RPMI7951 (cell line): Measurements from ENCODE around the gene PPFIBP1. TPM values are rescaled to one million over a fixed set of nuclear protein-coding genes. Genes with fewer than 3 reads are reported as not detected.

Source experiments
- DNase-seq: peaks from one replicate; pipeline ENCODE4 v3.0.0-alpha.2; 2012; ENCODE audit warnings: low read depth
- total RNA-seq: library from RNA; depleted of rRNA; stranded (reverse); fragments of >200 nt; shearing (Covaris generic); gene quantifications from 2 replicates; pipeline ENCODE4 v1.2.3, GENCODE V29; 2014; rRNA removed

Gene PPFIBP1
- total RNA-seq: 52.0 and 58.0 TPM in 2 replicates

DNA sequence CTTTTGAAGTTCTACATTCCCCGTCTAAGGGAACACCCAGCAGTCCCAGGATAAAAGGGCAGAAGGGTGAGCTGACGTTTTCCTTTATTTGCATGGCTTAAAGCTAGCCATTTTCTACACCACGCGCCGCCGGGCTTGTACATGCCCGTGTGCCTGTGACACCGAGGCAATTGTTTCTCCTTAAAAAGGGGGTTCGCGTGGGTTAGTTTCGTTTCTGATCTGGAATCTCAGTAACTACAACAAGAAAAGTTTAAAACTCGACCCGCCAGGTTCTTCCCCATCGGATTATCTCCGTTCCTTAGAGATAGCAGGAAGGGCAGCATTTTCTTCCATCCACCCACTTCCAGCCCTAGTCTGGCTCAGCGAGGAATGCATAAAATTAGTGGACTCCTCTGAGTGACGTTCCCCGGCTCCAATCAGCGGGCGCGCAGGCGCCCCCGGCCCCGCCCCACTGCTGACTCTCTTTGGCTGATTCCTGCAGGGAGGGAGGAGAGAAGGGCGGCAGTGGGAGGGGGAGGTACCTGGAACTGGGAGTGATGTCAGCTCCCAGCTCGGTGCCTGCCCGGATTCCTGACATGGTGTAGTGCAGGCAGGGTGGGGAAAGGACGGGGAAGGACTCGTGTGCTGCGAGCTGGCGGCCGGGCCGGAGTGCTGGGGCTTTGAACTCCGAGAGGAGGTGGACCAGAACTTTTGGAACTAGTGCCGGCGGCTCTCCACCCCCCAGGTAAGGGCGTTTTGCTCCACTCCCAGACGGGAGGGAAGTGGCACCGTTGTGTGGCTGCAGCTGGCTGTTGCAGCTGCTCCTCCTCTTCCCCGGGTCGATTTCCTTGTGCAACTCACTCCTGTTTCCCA is at the start of gene PPFIBP1:
Gene PPFIBP1 (plus strand): TSS at position 565 of the 852 bp plus-strand sequence. CDS start 109,191 bp downstream, outside the sequence.
- peak; percentile 97 for DNase-seq

DNA sequence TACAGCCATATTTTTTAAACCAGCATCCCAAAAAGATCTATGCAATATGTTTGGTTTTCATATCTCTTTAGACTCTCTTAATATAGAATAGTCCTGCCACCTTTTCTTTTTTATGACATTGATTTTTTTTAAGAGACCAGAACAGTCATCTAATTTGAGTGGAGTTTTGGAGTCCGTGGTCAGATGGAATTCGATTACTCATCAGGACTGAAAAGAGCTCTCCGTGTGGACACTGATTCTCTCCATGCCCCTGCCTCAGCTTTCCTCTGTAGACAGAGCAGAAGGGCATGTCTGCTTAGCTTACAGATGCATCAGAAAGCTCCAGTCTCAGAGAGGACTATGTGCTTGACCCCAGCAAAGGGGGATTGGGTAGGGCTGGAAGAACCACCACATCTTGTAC is 49.7 kb upstream of the PPFIBP1 start:
- DNase-seq: peak; percentile 84

DNA sequence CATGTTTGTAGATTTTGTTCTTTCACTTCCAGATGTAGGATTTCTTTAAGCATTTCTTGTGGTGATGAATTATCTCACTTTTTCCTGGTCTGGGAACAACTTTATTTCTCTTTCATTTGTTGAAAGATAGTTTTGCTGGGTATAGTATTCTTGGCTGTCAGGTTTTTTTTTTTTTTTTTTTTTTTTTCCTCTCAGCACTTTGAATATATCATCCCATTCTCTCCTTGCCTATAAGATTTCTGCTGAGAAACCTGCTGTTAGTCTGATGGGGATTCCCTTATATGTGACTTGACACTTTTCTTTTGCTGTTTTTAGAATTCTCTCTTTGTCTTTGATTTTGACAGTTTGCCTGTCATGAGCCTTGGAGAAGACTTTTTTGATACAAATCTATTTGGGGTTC is 47.0 kb upstream of the PPFIBP1 start:
- no peak for DNase-seq

DNA sequence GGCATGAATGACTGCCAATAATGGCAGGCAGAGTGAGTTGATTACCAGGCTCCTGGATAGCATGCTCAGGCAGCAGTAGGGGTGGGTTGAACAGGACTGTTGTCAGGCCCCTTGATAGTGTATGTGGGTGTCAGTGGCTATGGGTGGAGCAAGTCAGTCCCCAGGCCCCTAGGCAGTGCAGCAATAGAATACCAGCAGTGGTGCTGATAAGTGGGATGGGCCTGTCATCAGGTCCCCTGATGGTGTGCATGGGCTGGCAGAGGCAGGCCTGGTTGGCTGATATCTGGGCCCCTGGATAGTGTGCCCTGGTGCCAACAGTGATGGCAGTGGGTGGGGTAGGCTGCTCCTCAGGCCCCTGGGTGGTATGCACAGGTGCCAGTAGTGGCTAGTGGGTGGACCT is 45.1 kb upstream of the PPFIBP1 start:
- no peak for DNase-seq

DNA sequence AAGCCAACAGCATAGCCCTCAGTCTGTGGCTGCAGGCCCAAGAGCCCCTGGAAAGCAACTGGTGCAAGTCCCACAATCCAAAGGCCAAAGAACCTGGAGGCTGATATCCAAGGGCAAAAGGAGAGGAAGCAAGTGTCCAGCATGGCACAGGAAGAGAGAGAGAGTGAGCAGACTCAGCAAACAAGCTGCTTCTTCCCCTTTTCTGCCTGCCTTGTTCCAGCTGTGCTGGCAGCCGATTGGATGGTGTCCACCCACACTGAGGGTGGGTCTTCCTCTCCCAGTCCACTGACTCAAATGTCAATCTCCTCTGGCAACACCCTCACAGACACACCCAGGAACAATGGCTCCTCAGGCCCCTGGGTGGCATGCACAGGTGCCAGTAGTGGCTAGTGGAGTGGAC is 44.0 kb upstream of the PPFIBP1 start:
- no peak for DNase-seq

DNA sequence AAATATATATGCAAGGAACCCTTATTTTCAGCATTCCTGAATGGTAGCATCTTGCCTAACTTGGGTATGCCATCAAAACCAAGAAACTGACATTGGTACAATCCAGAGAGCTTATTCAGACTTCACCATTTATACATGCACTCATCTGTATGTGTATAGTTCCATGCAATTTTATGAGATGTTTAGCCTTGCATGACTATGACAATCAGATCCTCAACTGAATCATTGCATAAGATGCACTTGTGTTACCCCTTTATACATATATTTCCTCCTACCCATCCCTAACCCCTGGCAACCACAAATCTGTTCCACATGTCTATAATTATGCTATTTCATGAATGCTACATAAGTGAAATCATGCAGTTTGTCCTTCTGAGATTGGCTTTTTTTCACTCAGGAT is 37.0 kb upstream of the PPFIBP1 start:
- DNase-seq: no peak

DNA sequence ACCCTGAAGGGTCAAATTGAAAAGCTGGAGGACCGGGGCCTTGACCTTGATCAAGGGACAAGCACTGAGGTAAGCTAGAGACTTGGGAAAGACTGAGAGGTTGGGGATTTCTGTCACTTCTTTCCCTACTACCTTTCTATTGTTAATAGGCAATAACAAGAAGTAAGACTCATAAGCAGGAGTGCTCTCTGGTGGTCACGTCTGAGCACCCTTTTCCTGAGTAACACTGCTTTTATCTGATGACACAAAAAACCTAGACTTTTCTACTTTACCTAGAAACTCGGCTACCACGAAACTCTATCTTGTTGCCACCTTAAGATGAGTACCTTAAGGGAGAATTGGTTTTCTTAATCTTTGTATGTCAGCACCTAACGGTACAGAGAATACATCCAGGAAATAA is 35.5 kb upstream of the PPFIBP1 start:
- no peak for DNase-seq

DNA sequence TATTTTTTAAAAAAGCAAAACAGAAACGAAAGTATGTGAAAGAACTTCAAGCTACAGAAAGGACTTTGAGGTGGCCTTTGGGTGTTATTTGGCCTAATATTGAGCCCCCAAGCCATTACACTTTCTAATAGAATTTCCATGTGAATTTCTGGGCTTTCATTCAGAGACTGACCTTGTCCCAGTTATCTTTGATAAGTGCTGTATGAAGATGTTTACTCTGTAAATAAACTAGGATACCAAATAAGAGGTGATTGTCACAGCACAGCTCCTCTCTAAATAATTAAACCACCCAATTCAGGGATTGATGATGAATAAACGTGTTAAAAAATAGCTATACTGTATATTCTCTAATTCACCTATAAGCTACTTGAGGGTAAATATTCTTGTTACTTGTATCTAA is 32.8 kb upstream of the PPFIBP1 start:
- DNase-seq: no peak

DNA sequence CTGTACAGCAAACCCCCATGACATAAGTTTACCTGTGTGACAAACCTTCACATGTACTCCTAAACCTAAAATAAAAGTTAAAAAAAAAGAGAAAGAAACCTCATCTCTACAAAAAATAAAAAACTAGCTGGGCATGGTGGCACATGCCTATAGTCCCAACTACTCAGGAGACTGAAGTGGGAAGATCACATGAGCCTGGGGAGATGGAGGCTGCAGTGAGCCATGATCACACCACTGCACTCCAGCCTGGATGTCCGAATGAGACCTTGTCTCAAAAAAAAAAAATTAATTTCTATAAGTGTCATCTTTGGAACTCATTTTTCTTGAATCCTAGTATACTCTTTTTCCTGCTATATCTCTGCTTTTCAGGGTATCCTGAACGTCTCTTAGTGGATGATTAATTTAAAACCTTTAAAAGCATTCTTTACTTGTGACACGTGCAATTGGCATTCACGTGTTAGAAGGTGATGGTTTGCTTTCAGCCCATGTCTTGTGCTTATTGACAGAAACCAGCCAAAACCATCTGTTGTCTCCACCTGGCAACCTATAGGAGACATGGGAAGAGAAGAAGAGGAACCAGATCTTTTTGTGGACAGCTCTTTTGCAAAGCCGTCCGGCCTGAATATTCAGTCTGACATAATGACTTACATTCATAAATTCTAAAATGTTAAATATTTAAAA is 30.6 kb upstream of the PPFIBP1 start:
- peak; percentile 15 for DNase-seq

DNA sequence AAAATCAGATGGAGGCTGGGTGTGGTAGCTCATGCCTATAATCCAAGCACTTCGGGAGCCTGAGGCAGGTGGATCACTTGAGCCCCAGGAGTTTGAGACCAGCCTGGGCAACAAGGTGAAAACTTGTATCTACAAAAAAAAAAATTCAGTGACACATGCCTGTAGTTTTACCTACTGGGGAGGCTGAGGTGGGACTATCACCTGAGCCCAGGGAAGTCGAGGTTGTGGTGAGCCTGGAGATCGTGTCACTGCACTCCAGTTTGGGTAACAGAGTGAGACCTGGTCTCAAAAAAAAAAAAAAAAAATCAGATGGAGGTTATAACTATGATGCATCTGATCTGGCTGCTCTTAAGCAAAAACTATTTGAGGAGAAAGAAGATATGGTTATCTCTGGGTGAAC is 26.6 kb upstream of the PPFIBP1 start:
- no peak for DNase-seq

DNA sequence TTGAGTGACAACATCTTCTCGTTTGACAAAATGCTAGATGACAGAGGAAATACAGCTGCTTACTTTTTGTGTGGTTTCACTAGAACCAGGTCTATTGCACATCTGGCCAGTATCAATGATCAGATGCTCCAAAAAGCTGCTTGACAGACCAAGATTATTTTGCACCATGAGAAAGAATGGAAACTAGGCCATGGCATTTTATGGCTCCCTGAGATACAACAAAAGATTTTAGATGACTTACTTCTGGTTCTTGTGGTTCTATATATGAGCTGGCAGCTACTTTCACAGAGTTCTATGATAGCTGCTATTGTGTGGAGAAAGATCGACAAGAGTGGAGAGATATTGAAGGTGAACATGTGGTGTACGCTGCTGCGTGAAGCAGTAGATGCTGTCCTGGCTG is 25.9 kb upstream of the PPFIBP1 start:
- no peak for DNase-seq

DNA sequence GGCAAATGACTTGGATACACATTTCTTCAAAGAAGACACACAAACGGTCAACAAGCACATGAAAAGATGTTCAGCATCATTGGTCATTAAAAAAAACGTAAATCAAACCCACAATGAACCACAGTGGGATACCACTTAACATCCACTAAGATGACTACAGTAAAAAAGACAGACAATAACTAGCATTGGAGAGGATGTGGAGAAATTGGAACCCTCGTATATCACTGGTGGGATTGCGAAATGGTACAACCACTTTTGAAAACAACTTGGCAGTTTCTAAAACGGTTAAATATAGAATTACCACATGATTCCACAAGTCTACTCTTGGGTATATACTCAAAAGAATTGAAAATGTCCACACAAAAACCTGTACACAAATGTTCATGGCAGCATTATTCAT is 25.2 kb upstream of the PPFIBP1 start:
- peak; percentile 23 for DNase-seq

DNA sequence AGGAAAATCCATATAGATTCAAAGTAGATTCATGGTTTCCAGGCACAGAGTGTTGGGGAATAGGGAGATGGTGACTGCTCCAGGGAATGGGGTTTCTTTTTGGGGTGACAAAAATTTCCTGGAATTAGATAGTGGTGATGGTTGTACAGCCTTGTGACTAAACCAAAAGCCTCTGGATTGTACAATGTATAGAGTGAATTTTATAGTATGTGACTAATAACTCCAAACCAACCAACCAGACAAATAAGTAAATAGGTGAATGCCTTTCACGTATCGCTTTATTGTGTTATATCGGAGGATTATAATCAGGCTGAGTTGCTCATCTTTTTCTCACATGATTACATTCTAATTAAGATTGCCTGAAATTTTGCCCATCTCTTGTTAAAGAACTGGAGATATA is 24.6 kb upstream of the PPFIBP1 start:
- no peak for DNase-seq

DNA sequence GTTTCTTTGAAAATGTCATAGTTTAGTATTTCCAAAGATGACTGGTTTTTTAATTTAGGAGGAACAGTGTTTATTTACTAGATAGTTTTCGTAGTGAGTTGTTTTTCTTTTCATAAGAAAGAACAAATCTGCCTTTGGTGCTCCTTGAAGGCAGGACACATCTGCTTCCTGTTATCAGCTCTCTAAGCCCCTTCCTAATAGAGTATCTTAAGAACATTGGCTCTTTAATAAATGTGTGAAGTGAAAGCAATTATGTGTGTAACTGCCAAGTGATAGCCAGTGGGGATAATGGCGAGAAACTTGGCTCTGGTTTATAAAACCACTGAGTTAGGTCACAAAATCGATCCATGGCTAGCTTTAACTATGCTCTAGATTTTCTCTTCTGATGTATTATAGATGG is 23.5 kb upstream of the PPFIBP1 start:
- no peak for DNase-seq

DNA sequence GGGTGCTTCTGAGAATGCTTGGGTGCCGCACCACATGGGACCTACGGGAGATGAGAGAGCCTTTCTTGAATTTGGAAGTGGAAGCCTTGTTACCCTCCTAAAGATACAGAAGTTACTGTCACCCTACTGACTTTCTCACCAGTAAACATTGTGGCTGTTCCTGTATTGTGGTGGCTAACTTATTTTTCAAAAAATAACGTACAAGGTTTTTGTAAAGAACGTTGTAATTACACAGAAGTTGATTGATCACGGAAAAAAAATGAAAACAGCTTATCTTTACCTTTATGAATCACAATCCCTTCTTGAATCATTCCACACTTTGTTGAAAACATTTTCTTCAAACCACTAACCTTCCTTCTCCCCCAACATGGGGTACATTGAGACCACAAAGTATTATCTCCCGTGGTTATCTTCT is 22.0 kb upstream of the PPFIBP1 start:
- no peak for DNase-seq

DNA sequence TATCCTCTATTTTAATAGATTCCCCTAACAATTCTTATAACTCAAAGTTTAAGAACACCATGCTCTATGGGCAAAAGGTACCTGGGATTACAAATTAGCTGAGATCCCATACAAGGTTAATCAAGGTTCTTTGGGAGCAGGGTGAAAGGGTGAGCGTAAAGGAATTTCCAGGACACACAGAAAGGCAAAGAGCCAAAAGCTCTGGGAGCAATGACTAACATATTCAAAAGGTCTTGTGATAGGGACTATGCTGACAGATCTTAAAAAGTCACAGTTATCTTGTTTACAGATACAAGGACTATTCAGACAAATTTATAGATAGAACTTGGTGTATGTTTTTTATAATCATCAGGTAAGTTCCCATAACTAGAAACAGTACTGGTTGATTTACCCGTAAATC is 19.5 kb upstream of the PPFIBP1 start:
- DNase-seq: peak; percentile 43

DNA sequence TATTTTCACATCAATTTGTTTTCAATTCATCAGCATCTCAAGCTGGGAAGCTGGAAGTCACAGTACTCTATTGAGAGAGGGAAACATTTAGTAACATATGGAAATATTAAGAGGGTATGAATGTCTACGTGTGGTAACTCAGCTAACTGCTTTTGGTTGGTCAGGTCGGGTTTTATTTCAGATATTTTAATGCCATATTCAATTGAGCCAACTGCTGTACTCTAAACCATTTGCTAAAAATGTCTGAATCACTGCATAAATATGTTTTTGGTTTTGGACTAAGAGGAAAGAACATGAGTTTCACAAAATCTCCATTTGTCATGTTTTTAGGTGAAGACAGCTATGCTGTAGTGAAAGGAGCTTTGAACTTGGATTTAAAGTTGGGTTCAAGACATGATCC is 18.9 kb upstream of the PPFIBP1 start:
- DNase-seq: no peak

DNA sequence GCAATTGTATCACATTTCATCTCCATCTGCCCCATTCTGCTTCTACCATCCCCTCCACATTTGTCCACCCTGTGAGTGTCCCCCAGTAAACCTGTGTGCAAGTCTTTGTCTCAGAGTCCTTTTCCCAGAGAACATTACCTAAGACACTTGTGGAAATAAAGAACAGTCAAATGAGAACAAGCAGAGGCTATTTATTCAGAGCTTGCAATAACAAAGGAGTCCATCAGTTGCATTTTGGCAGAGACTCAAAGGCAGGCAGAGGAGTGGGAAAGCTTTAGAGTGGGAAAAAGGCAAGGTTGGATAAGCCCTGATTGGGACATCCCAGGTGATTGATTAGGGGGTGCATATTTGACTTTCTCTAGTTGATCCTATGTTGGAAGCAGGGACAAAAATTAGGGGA is 18.2 kb upstream of the PPFIBP1 start:
- no peak for DNase-seq

DNA sequence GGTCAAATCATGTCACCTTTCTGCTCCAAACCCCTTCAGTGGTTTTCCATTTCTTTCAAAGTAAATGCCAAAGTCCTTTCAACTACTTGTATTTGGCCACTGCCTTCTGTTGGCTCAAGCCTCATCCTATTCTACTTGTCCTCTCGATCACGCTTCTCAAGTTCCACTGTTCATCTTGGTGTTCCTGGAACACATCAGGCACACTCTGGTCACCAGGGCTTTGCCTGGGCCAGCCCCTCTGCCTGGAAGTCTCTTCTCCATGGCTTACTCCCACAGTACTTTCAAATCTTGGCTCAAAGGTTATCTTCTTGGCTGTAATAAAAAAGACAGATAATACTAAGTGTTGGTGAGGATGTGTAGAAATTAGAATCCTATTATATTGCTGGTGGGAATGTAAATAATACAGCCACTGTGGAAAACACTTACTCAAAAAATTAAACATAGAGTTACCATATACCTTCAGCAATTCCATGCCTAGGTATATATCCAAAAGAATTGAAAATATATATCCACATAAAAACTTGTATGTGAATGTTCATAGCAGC is 17.3 kb upstream of the PPFIBP1 start:
- no peak for DNase-seq

DNA sequence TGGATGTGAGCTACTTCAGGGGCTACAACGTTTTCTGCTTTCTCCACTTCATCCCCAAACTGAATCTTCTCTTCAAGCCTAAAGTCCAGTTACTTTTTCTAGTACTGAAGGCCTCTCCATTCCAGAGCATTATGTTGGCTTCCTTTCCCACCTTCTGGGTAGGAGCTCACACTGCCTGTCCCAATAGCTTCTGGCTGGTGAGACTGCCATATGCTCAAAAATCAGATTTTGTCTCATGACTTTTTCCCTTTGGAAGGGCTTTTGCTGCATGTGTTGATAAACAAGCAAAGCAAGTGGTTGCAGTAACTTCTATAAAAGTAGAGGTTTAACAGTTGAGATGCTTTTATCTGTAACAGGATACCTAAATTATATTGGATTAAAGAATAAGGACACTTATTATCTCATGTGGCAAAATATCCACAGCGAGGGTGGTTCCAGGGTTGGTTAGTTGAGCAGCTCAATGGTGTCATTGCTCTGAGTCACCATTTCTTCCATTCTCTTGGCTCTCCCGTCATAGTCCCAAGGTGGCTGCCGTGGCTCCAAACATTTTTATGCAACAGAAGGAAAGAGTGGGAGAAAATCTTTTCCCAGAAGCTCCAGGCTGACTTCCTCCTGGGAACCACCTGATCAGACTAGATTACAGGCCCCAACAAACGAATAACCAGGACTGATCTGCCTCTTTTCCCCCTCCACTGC is 15.1 kb upstream of the PPFIBP1 start:
- no peak for DNase-seq

DNA sequence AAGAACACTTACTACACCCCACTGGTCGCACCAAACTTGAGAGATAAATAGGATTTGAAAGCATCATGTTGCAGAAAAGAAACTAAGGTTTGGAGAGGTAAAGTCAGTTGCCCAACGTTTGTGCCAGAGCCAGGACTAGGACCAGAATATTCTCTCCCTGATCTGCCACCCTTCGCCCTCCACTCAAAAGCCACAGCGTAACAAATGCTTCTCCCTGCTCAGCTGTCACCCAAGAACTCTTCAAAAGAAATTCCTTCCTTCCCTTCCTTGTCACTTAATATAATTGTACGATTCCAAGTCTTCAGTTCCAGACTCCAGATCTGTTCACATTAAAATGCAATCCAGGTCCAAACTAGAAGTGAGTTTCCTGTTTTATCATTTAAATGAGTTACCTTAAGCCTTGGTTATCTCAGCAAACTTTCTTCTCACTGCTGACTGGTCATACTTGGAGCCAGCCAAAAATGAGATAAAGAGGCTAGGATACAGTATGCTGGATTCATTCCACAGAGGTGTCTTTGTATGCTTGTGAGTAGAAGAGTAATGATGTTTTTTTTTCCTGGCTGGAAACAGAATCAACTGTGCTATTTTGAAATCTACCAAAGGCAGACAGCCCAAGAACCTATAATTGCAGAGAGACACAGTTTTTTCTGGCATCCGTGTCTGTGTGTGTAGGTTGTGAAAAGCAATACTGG is 12.8 kb upstream of the PPFIBP1 start:
- no peak for DNase-seq

DNA sequence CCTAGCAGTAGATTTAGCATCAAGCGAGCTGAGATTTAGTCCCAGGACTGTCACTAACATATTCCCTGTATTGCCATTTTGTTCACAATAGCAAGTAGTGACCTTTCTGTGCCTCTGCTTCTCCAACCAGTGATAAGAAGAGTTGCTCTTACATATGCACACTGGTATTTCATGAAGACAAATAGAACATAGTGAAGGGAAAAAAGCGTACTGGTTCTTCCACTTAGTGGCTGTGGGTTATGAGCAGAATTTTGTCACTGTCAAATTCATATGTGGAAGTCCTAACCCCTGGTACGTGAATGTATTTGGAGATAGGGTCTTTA is 12.3 kb upstream of the PPFIBP1 start:
- no peak for DNase-seq
